ENCODE results near the gene SMYD3. TPM values are rescaled to one million over a fixed set of nuclear protein-coding genes. Genes with fewer than 3 reads are reported as not detected.

SMYD3 gene
- total and polyA plus RNA-seq, 2 donors (not counting 1 experiment from before 2014, with no cell fraction given), result 69.4 to 83.1 TPM

- Histone ChIP-seq H3K27me3 (ENCODE audit: control insufficient read depth, insufficient read depth, low read length) (no peaks in the 10 kb centered on the region), H2AFZ (ENCODE audit: low read length) (no peak overlapping the region), H3K4me1 (ENCODE audit: control insufficient read depth, extremely low read depth, insufficient read depth, low read length) (peaks cover 17% of the 10 kb centered on the region), H3K9me3 (ENCODE audit: control insufficient read depth, insufficient read depth, low read depth, low read length) (no peaks in the 10 kb centered on the region), H3K4me2 (ENCODE audit: extremely low read depth, insufficient read depth, low read length) (no peak overlapping the region), H3K9ac (ENCODE audit: insufficient read depth, low read length) (no peak overlapping the region), H3K36me3 (ENCODE audit: control insufficient read depth, insufficient read depth, low read length) (no peaks in the 10 kb centered on the region), H3K79me2 (ENCODE audit: control insufficient read depth, insufficient read depth, low read length) (no peaks in the 10 kb centered on the region), H3K4me3 (replicated peaks in 1 of 4; ENCODE audit: control extremely low read depth in 1 of 4, insufficient read depth in 1 of 4, low read depth in 3 of 4, low read length in 4 of 4) (no peak overlapping the region), H4K20me1 (ENCODE audit: control insufficient read depth, extremely low read depth, insufficient read depth, low read length) (no peaks in the 10 kb centered on the region), H3K27ac (ENCODE audit: insufficient read depth, low read length) (no peak overlapping the region)
- TF ChIP-seq, protein P1, sequence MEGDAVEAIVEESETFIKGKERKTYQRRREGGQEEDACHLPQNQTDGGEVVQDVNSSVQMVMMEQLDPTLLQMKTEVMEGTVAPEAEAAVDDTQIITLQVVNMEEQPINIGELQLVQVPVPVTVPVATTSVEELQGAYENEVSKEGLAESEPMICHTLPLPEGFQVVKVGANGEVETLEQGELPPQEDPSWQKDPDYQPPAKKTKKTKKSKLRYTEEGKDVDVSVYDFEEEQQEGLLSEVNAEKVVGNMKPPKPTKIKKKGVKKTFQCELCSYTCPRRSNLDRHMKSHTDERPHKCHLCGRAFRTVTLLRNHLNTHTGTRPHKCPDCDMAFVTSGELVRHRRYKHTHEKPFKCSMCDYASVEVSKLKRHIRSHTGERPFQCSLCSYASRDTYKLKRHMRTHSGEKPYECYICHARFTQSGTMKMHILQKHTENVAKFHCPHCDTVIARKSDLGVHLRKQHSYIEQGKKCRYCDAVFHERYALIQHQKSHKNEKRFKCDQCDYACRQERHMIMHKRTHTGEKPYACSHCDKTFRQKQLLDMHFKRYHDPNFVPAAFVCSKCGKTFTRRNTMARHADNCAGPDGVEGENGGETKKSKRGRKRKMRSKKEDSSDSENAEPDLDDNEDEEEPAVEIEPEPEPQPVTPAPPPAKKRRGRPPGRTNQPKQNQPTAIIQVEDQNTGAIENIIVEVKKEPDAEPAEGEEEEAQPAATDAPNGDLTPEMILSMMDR (conservative IDR thresholded peaks at IDR 0.05 in 1 of 2, IDR thresholded peaks at IDR 0.05 in 1 of 2; ENCODE audit: low read depth in 1 of 2, low read length in 2 of 2), result no peak
- TF ChIP-seq EZH2 (IDR thresholded peaks at IDR 0.05; ENCODE audit: low read length, missing control alignments), result no peak
- DNase-seq (ENCODE audit: low read depth in 2 of 2), result peak in 1 of 2 donors; percentile 51
Observed at GRCh38 chr1:245855846-245856730, 651.0 kb downstream of the SMYD3 start.

DNA sequence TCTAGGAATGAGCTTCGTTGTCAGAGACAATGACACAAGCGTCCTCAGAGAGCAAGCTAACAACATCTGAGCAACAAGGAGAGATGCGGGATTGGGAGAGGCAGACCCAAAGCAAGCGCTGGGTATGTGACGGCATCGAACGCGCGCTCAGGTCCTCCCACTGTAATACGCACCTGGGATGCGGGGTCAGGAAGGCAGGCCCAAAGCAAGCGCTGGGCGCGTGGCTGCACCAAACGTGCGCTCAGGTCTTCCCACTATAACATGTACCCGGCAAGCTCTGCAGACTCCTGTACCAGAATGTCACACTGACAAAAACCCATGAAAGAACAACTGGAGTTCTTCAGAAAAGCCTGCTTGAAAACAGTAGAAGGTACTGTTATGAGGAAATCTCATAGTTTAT lies 653.8 kb downstream of the SMYD3 start:
- no peaks in the 10 kb centered on the region for H3K27me3 ChIP-seq (ENCODE audit: control insufficient read depth, insufficient read depth, low read length)

DNA sequence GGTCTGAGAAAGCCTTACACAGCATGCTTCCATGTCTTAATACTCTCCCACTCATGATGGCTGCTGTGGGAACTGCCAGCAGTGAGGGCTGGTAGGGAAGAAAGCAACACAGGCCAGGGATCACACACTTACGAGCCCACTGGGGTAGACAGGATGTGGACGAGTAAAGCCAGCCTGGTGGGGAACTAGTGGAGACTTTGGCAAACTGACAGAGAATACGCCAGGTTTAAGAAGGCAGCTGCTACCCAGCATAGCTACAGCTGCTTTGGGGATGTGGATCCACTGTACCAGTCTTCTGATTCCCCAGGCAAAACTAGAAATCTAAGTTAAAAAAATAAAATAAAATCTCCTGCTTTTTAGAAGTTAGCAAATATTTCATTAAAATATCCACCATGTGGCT lies 664.0 kb downstream of the SMYD3 start:
- no peak for TF ChIP-seq EZH2 (IDR thresholded peaks at IDR 0.05; ENCODE audit: low read length, missing control alignments)
- TF ChIP-seq, protein P1 (conservative IDR thresholded peaks at IDR 0.05 in 1 of 2, IDR thresholded peaks at IDR 0.05 in 1 of 2; ENCODE audit: low read depth in 1 of 2, low read length in 2 of 2), result no peak
- H2AFZ ChIP-seq (ENCODE audit: low read length), result no peak overlapping the region
- no peak overlapping the region for H3K4me2 ChIP-seq (ENCODE audit: extremely low read depth, insufficient read depth, low read length)
- no peaks in the 10 kb centered on the region for H3K9me3 ChIP-seq (ENCODE audit: control insufficient read depth, insufficient read depth, low read depth, low read length)
- no peaks in the 10 kb centered on the region for H3K4me1 ChIP-seq (ENCODE audit: control insufficient read depth, extremely low read depth, insufficient read depth, low read length)
- no peaks in the 10 kb centered on the region for H3K36me3 ChIP-seq (ENCODE audit: control insufficient read depth, insufficient read depth, low read length)
- DNase-seq (ENCODE audit: low read depth in 2 of 2), result no peak
- no peaks in the 10 kb centered on the region for H3K27me3 ChIP-seq (ENCODE audit: control insufficient read depth, insufficient read depth, low read length)
- no peak overlapping the region for H3K9ac ChIP-seq (ENCODE audit: insufficient read depth, low read length)
- H4K20me1 ChIP-seq (ENCODE audit: control insufficient read depth, extremely low read depth, insufficient read depth, low read length), result no peaks in the 10 kb centered on the region
- no peak overlapping the region for H3K27ac ChIP-seq (ENCODE audit: insufficient read depth, low read length)
- no peaks in the 10 kb centered on the region for H3K79me2 ChIP-seq (ENCODE audit: control insufficient read depth, insufficient read depth, low read length)
- H3K4me3 ChIP-seq (replicated peaks in 1 of 4; ENCODE audit: control extremely low read depth in 1 of 4, insufficient read depth in 1 of 4, low read depth in 3 of 4, low read length in 4 of 4), result no peak overlapping the region

More for the DNA sequence above, 653.8 kb downstream of the SMYD3 start:
- Histone ChIP-seq H3K36me3 (ENCODE audit: control insufficient read depth, insufficient read depth, low read length) (no peaks in the 10 kb centered on the region), H3K79me2 (ENCODE audit: control insufficient read depth, insufficient read depth, low read length) (no peaks in the 10 kb centered on the region), H2AFZ (ENCODE audit: low read length) (no peak overlapping the region), H3K4me1 (ENCODE audit: control insufficient read depth, extremely low read depth, insufficient read depth, low read length) (peaks cover 3% of the 10 kb centered on the region), H4K20me1 (ENCODE audit: control insufficient read depth, extremely low read depth, insufficient read depth, low read length) (no peaks in the 10 kb centered on the region), H3K9me3 (ENCODE audit: control insufficient read depth, insufficient read depth, low read depth, low read length) (no peaks in the 10 kb centered on the region), H3K4me3 (replicated peaks in 1 of 4; ENCODE audit: control extremely low read depth in 1 of 4, insufficient read depth in 1 of 4, low read depth in 3 of 4, low read length in 4 of 4) (no peak overlapping the region), H3K9ac (ENCODE audit: insufficient read depth, low read length) (no peak overlapping the region), H3K4me2 (ENCODE audit: extremely low read depth, insufficient read depth, low read length) (no peak overlapping the region), H3K27ac (ENCODE audit: insufficient read depth, low read length) (no peak overlapping the region)
- DNase-seq (ENCODE audit: low read depth in 2 of 2), result no peak
- TF ChIP-seq EZH2 (IDR thresholded peaks at IDR 0.05; ENCODE audit: low read length, missing control alignments), result no peak
- TF ChIP-seq, protein P1 (conservative IDR thresholded peaks at IDR 0.05 in 1 of 2, IDR thresholded peaks at IDR 0.05 in 1 of 2; ENCODE audit: low read depth in 1 of 2, low read length in 2 of 2), result no peak
